GM10847 (cell line): ENCODE data around the gene NAA10.

ENCODE experiments used
- POLR2A ChIP-seq: IDR thresholded peaks from 2 replicates; pipeline ENCODE4 v1.6.1; 2011; ENCODE audit not compliant: insufficient read length; ENCODE audit errors: extremely low read depth

Gene NAA10

DNA sequence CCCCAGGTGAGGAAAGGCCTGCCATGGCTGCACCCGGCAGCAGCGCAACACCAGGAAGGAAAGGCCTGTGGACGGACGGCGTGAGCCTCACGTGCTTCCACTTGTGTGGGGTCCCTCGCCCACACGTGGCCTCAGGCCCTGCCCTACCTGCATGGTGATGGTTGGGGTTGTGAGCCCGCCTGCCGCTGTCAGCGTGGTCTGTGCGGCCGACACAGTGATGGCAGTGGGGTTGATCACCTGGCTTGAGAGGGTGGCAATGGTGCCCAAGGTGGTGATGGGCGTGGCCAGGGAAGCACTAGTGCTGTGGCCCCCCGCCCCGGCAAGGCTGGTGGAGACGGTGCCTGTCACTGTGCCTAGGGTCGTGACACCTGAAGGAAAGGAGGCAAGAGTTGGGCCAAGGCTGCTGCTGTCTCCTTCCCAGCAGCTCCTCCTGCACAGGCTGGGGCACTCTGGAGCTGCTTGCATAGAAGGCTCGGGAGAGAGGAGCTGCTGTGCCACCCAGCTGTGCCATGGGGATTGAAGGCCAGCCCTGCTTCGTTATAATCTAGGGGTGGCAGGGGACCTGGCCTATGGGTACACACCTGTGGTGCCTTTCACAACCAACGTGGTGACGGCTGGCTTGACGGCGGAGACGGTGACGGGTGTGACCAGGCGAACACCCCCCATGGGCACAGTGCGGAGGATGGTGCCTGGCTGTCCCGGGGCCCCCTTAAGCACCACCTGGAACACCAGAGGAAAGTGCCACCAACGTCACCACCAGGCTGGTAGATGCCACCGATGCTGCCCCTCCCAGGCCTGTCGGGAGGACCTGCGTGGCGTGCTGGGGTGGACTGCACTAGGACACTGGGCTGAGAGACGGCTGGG is 21.4 kb upstream of the NAA10 start:
- no peak for TF ChIP-seq POLR2A

DNA sequence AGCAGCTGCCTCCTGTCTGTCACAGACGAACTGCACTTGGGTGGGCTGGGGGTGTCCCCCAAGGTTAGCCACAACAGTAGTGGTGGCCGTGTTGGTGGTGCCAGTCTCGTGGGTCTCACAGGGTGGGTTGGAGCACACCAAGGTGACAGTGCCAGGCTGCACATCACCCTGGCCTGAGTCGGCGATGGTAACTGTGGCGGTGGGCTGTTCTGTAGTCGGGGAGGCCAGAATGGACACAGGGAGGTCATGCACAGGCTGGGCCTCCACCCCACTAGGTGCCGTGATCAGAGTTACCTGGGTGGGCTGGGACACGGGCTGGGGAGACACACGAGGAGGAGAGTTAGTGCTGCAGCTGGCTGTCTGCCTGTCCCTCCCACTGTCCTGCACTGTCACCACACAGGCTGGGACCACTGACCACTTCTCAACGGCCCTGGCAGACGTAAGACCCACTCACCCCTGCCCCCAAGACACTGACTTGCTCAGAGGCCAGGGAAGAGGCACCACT is 20.4 kb upstream of the NAA10 start:
- no peak for TF ChIP-seq POLR2A

DNA sequence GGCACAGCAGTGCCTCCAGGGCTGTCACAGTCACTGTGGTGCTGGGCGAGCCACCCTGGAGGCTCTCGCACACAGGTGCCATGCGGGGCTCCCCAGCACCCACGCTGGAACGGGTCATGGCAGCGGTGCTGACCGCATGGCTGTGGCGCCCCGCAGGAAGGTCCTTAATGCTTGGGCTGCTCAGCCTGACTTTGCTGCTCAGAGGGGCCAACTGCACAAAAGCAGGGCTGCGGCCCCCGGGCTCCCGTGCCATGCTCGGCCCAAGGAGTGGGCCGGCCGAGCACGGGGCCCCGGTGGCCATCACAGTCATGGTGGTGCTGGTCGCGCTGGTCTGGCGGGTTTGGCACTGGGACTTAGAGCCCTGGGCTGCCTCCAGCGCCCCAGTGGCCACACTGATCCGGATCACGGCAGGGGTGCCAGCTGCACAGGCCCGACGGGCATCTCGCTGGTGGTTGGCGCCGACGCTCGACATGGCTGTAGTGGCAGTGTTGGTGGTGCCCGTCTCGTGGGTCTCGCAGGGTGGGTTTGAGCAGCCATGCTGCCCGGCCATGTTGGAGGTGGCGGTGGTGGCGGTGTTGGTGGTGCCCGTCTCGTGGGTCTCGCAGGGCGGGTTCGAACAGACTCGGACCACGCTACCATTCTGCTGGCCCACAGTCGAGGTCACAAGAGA is 19.9 kb upstream of the NAA10 start:
- no peak for TF ChIP-seq POLR2A

DNA sequence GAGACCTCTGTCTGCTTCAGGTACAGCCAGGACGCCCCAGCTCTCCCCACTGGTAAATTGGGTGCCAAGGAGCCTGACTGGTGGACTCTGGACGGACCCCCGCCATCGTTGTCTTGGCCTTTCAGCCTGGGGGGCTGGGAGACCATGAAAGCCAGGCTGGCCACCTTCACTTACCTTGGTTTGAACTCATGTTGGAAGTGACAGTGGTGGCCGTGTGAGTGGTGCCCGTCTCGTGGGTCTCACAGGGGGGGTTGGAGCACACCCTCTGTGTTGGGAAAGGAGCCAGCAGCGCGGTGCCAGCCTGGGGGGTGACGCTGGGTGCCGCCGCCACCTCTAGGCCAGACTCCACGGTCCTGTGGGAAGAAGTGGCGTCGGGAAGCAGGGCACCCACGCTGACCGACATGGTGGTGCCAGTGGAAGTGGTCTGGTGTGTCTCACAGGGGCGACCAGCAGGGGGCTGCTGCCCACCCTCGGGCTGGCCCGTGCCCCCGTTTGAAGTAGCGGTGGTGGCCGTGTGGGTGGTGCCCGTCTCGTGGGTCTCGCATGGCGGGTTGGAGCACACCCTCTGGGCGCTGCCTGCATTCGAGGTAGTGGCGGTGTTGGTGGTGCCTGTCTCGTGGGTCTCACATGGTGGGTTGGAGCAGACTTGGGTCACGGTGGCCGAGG is 19.2 kb upstream of the NAA10 start:
- no peak for TF ChIP-seq POLR2A

DNA sequence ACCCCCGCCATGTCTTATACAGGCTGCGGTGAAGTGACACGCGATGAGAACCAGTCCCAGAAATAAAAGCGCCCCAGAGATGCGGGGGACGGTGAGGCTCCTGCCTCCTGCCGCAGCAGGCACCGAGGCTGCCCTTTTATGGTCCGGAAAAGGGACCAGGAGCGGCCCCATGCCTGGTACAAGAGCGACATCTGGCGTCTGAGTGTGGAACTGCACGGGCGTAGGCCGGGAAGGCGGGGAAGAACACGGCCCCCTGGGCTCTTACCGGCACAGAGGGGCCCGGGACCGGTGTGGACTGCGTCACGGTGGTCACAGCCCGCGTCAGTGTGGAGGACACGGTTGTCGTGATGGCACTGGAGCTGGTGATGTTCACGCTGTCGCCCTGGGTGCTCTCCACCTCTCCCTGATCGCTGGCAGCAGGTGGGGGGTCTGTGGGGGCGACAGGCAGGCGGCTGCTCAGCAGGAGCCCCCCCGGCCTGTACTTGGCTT is 18.5 kb upstream of the NAA10 start:
- no peak for TF ChIP-seq POLR2A

DNA sequence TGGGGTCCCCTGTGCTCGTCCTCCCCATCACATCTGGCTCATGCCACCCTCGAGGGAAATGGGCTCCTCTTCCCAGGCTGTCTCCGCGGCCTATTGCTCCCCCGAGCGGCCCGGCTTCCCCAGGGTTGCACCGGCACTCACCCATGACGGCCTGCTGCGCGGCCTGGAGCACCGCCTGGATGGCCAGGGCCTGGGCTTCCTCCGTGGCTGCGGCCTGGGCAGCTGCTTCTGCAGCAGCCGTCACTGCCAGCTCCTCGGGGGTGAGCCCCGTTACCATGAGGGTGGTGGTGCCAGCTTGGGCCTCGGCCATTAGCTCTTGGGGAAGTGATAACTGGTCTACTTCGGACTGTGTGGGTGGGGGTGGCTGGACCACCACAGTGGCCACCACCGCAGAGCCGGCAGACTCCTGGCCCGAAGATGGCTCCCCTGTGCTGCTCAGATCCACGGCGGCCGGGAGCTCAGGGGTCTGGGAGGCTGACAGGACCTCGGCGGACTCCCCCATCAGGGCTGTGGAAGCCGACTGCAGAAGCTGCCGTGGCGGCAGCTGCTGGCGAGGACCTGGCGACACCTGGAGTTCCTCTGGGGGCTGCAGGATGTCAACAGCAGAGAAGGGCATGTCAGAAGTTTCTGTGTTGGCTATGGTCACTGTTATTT is 17.7 kb upstream of the NAA10 start:
- TF ChIP-seq POLR2A: no peak

DNA sequence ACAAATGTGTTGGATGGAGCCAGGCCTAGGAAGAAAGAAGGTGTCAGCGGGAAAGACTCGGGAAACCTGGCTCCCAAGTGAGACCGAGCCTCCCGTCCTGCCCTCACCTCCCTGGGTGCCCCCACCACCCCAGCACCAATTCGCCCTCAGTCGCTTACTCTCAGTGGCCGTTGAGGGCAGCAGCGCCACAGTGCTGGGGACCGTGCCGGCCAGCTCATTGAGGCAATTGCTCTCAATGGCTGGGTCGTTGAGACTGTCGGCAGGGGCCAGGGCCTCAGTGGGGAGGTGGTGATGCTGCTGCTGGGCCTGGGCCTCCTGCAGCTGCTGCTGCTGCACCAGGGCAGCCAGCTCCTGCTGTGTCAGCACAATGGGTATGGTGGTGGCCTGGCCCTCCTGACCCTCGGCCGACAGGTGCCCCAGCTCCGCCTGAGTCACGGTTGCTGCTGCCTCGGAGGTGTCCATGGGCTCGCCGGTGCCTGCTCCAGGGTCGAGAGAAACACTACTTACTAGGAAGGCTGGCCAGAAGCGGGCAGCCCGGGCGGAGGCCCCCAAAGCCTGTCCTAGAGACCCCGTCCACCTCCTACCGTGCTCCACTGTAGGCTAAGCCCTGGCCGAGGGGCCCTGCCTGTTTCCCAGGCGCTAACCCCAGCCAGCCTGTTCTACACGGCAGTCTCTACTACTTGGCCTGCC is 17.0 kb upstream of the NAA10 start:
- TF ChIP-seq POLR2A: no peak

DNA sequence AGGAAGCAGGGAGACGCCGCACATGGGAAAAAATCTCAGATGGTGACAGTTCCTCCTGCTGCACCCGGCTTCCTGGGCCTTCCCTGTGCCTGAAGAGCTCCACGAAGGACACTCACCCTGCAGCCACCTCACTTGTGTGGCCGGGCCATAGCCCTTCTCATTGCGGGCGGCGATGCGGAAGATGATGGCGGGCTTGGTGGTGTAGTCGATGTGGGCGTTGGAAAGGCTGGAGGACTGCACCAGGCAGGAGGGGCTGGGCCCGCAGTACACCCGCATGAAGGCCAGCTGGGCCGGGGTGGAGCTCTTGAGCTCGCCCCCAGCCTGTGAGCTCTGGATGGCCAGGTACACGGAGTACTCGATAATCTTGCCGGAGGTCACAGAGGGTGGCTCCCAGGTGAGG is 15.3 kb upstream of the NAA10 start:
- TF ChIP-seq POLR2A: no peak

DNA sequence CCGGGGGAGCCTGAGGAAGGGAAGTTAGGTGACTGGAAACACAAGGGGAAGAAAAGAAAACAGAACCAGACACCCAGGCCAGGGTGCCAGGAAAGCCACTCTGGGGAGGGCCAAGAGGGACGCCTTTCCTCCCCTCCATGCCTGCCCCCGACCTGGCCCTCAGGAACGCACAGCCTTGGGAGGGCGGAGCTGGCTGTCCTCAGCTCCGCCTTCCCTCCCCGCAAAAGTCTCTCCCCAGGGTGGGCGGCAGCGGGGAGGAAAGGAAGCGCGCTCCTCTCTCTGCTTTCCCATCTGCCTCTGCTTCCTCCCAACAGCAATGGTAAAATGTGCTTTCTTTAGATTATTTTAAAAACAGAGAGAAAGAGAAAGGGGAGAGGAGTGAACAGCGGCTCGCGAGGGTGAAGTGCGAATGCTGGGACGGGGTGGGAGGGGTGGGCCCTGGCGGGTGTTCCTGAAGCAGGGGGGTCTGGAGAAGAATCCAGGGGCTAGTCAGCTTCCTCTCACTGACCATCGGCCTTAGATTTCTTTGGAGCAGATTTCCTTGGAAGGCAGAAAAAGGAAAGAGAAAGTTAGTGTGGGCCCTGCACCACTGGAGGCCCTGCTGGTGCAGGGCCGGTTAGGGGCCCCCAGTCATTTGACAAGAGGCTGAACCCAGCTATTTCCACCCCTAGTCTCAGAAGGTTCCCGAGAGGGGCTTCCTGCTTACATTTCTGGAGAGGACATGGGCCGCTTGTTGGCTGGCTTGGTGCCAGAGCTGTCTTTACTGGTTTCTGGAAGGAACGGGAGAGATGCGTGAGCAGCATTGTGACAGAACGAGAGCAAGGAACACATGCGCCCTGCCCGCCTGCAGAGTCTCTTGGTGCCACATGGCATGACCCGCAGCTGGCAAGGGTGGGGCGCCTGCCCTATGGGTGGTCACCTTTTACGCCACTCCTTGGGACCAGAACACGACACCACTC is 14.3 kb upstream of the NAA10 start:
- no peak for TF ChIP-seq POLR2A

DNA sequence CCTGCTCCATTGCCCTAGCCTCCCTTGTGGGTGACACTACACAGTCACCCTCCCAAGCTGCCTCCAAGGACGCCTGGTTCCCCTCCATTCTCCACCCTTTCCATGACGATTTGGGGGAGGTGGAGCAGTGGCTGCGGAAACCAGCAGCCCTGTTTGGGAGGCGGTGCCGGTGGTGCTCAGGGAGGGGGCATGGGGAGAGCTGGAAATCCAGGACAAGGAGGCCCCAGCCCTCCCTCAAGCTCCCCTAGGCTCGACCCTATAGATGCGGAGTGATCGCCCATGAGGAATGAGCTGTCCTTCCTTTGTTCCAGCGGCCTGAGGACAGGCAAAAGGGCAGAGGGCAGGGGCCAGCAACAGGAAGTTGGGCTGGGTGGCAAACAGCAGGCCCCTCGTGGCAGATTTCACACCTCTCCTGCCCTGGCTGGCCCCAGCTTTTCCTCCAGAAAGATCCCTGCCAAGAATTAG is 13.2 kb upstream of the NAA10 start:
- TF ChIP-seq POLR2A: no peak

DNA sequence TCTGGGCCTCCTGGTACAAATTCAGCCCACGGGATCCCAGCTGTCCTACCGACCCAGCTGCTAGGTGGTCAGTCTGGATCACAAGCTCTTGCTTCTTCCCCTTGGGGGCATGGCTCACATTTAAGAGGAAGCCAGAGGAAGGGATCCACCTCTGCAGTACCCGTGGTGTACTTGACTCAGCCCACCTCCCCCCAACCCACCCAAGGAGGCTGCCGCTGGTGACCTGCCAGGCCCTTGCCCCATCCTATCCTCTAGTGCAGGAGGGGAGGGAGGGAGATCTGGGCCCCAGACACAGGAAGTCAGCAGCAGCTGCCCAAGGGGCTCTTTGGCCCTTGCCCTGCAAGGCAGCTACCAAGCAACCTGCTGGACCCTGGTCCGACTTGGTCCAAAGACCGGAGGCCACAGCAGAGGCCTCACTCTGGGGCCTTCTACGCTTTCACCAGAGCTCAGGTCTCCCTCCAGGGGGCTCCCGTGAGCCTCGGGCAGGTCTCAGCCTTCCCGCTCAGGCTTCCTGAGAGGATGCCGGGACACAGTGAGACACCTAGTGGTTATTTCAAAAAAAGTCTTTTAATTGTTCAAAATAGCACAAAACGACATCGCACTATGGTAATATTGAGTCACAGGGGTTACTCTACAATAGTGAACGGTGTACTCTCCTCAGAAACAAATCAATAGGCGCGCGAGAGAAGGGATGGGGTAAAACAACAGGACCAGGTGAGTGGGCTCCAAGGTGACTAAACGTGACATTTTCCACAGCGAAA is 12.4 kb upstream of the NAA10 start:
- TF ChIP-seq POLR2A: no peak
